RCC 7860 (cell line): ENCODE data around the gene SDK2.

Source experiments
- DNase-seq: peaks from one replicate; pipeline ENCODE4 v3.0.0-alpha.2; 2015; ENCODE audit warnings: low spot score
- FAIRE-seq: peaks from 2 replicates; lab custom pipeline; 2012; peaks lifted over from hg19 to GRCh38; lab: Jason Lieb, UNC

Gene SDK2

DNA sequence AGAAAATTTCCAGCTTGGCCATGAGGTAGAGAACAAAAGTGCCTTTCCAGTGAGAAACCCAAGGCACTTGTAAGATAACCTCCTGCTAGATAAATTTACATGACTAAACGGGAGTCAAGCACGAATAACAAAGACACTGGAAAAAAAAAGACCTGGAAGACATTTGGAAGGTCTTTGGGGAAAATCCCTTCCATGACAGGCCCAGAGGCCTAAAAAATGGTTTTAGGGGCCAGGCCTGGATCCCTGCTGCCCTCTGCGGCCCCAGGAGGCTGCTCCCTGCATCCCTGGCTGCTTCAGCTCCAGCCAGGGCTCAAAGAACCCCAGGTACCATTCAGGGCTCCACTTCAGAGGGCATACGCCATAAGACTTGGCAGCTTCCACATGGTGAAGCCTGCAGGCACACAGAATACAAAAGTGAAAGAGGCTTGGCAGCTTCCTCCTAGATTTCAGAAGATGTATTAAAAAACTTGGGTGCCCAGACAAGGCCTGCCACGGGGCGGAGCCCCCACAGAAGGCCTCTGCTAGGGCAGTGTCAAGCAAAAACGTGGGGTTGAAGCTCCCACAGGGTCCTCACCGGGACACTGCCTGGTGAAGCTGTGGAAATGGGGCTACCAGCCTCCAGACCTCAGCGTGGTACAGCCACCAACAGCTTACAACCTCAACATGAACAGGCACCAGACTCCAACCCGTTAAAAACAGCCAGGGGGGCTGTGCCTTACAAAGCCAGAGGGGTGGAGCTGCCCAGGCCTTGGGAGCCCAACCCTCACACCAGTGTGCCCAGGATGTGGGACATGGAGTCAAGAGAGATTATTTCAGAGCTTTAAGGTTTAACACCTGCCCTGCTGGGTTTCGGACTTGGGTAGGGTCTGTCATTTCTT, 77.1 kb downstream of the SDK2 start:
- DNase-seq: no peak

GRCh38 chr17:73564843-73565242, 79.4 kb downstream of the SDK2 start:
- FAIRE-seq: no peak
- no peak for DNase-seq

More for the DNA sequence above, 77.1 kb downstream of the SDK2 start:
- no peak for FAIRE-seq

DNA sequence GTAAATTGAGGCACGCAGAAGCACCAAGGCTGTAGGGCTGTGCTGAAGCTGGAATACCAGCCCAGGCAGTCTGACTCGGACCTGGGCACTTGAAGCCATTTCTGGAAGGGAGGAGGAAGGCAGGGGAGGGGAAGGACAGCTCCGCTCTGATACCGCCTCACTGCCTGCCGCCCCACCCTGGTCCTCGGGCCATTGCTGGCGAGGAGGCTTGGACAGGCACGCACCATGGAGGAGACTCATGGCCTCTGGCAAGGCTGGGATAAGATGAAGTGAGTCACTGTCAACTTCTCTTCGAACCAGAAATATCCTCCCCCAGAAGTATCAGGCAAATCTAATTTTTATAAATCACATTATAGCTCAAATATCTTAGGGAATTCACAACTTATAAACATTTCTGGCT, 81.3 kb downstream of the SDK2 start:
- no peak for FAIRE-seq
- DNase-seq: no peak

GRCh38 chr17:73561111-73561510, 83.1 kb downstream of the SDK2 start:
- FAIRE-seq (no peak), DNase-seq (no peak)

DNA sequence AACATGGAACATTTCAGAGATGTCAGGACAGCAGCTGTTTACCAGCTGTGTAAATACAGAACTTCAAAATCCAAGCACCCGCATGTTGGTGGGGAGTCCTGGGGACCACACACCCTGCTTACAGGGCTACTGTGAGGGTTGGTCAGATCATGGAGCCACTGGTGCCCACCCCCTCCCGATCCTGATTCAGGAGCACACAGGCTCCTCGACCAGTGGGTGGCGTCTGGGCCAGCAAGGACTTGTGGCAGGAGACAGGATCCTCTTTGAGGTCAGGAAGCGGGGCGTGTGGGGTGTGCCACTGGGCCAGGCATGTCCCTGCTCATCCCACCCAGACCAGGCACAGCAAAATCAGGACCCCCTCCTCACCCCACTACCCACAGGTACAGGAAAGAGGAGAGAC, 83.6 kb downstream of the SDK2 start:
- DNase-seq (no peak), FAIRE-seq (no peak)

DNA sequence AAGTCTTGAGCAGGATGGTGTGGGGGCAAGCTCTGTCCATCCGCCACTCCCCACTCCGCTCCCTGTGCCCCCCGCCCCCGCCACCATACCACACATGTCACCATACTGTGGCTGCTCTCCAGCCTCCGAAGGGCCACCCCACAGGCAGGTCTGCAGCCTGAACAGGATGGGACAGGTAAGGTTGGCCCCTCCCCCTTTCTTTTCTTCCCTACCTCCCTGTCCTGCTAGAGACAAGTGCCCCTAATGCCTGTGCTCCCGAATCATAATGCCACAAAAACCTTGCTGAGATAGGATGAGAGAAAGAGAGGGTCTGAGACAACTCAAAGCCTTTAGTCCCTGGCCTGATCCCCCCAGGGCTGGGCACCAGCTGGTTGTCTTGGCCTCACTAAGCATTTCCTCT, 84.7 kb downstream of the SDK2 start:
- DNase-seq (no peak), FAIRE-seq (no peak)

GRCh38 chr17:73555199-73555960, 88.9 kb downstream of the SDK2 start:
- FAIRE-seq: no peak
- DNase-seq: no peak

DNA sequence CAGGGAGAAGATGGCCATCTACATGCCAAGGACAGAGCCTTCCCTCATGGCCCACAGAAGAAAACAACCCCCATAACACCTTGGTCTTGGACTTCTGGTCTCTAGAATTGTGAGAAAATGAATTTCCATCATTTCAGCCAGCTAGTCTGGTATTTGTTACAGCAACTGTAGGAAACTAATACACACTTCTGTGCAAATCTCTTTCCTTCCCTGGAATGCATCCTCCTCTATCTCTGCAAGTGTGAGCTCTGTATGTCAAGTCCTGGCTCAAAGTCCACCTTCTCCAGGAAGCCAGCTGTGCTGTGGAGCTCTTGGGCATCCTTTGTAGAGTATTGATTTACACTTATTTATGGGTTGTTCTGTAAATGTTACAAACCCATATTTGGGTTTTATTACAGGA, 89.7 kb downstream of the SDK2 start:
- no peak for FAIRE-seq
- no peak for DNase-seq

- DNase-seq (no peak), FAIRE-seq (no peak)
These were observed 90.9 kb downstream of the SDK2 start for GRCh38 chr17:73553311-73553710.

DNA sequence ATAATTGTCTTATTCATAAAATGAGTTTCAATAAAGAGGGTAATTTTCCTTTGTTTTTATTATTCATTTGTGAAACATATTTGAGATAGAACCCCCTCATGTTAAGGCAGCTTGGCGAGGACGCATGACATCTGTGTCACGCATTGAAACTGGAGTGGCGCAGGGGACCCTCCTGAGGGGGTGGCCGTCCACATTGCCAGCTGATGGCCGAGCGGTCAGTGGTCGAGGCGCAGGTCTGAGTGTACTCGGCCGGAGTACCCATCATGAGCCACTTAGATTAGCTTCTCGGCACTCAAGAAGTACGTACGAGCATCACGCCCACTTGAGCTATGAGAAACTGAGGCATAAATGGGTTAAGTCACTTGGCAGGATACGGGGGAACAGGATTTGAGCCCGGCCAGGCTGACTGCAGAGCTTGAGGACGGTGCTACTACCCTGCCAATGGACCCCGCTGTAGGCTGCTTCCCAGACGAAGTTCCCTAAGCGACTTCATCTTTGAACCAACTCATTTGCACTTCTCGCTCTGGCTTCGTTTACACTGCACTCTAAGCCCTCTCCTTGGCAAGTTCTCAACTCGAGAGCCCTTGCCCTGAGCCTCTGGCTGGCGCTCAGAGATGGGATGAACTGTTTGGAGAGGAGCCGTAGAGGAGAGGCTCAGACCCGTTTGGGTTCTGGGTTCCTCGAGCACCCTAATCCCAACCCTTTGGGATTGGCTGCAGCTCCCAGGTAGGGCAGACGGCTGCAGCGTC, 91.8 kb downstream of the SDK2 start:
- DNase-seq: no peak
- FAIRE-seq: no peak

DNA sequence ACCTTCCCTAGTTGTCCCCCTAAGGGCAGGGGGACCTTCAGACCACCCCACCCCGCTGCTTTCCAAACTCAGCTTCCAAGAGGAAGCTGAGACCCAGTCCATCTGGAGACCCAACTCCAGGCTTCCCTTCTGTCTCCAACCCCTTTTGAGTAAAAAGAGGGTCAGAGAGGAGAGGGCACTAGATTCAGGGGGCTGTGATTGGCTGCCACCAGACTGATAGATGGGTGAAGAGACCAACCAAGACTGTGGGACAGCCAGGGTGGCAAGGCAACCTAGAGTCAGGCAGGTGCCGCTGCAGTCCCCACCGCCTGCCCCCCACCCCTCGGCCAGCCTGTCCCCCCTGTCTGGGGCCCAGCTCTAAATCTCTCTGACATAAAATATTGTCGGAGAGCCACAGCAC, 92.5 kb downstream of the SDK2 start:
- DNase-seq (no peak), FAIRE-seq (no peak)

- no peak for FAIRE-seq
- DNase-seq: no peak
These were observed 93.1 kb downstream of the SDK2 start for GRCh38 chr17:73551144-73551543.

DNA sequence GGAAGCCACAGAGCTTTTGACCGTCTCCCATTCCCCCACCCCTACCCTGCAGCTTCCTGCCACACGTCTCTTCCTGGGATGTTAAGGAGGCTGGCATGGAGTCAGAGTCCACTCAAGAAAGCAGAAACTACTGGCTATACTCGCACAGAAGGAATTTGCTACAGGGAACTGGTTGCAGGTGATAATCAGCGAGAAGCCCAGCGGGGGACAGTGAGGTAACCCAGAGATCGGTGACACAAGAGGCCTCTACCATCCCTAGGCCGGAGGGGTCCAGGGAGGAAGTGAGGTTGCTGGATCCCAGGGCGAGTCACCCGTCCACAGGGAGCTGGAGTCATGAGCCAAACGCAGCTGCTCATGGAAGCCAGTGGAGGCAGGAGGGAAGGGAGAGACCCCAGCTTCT, 93.7 kb downstream of the SDK2 start:
- FAIRE-seq (no peak), DNase-seq (no peak)

- DNase-seq: no peak
- no peak for FAIRE-seq
These were observed 94.3 kb downstream of the SDK2 start for GRCh38 chr17:73549841-73550430.

- DNase-seq: no peak
- no peak for FAIRE-seq
These were observed 95.5 kb downstream of the SDK2 start for GRCh38 chr17:73548620-73549311.

GRCh38 chr17:73547790-73548189, 96.5 kb downstream of the SDK2 start:
- DNase-seq: no peak
- no peak for FAIRE-seq

GRCh38 chr17:73546770-73547536, 97.3 kb downstream of the SDK2 start:
- FAIRE-seq: no peak
- no peak for DNase-seq

DNA sequence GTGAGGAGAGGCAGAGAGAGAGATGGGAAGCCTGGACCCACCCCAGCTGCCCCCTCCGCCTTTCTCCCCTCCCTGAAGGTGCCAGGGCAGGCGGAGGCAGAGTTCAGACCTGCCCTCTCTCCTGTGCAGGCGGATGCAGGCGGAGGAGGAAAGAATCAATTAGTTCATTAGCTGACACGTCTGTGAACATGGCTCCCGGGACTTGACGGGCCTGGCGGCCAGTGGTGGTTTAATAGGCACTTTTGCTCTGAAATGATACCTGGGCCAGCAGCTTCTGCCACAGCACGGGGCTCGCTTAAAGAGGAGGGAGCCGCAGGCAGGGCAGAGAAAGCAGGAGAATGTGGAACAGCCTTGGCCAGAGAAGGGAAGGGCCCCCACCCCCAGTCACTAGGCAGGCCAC, 98.1 kb downstream of the SDK2 start:
- FAIRE-seq (no peak), DNase-seq (no peak)

DNA sequence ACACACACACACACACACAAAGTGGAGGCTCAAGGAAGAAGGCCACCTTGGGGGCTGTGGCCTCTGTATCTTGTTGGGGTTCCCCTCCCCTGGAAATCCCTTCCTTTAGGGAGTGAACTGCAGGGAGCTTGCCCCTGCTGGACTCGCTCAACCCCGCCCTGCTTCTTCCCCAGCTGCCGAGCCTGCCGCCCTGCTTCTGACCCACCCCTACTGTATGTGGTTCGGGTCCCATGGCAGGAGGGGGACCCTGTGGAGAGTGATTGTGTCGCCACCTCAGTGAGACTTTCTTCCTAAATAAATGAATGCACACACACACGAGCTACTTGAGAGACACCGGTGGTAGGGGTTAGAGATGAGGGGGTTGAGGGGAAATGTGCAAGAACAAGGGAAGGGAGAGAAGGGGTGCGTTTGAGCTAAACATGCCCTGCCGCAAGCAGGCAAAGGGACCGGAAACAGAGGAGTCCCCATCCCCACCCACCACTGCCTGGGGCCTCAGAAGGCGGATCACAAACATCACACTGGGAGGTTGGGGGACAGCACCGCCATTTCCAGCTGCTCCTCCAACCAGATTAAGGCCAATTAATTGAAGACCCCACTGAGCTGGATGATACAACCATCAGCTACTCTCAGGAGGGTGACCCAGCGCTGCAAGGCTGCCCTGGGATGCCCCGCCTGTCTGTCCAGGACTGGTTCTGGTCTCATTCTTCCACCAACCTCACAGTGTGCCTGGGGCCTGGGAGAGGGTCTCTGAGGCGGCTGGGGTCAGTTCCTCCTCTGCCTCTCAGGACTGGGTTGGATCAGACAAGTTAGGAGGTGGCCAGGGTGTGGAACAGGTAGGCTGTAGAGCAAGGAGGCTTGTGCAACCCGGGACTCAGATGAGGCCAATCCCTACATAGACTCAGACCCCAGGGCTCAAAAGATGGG, 98.9 kb downstream of the SDK2 start:
- FAIRE-seq (no peak), DNase-seq (no peak)
